Stimulated activated CD4-positive, alpha-beta T cell treated with anti-CD3 and anti-CD28 coated beads, Interleukin-15, amount 100 ng/mL, for 24 hours (primary cell): Measurements from ENCODE around the gene FARS2.

Experiments used
- DNase-seq: peaks from one replicate; pipeline ENCODE4 v3.0.0-alpha.2; 2020

The FARS2 gene

GRCh38 chr6:5707281-5708045 lies 446.1 kb downstream of the FARS2 start:
- DNase-seq, result no peak

DNA sequence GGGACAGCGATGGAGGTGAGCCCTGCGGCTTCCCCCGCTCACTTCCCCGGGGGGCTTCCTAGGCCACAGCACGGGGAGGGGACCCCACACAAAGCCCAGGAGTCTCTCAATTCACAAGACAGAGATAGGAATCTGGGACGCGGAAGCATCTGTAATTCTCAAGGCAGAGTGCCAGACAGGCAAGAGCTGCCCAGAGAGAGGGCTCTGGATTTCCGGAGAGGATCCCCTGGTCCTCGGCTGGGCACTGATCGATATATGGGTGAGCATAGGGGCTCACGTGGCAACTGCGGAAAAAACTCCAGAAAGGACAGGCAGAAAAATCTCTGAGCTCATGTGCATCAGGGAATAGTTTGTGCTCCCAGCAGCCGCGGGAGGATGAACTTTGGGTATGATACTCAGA lies 449.2 kb downstream of the FARS2 start:
- no peak for DNase-seq

GRCh38 chr6:5710936-5711335 lies 449.6 kb downstream of the FARS2 start:
- DNase-seq, result no peak

DNA sequence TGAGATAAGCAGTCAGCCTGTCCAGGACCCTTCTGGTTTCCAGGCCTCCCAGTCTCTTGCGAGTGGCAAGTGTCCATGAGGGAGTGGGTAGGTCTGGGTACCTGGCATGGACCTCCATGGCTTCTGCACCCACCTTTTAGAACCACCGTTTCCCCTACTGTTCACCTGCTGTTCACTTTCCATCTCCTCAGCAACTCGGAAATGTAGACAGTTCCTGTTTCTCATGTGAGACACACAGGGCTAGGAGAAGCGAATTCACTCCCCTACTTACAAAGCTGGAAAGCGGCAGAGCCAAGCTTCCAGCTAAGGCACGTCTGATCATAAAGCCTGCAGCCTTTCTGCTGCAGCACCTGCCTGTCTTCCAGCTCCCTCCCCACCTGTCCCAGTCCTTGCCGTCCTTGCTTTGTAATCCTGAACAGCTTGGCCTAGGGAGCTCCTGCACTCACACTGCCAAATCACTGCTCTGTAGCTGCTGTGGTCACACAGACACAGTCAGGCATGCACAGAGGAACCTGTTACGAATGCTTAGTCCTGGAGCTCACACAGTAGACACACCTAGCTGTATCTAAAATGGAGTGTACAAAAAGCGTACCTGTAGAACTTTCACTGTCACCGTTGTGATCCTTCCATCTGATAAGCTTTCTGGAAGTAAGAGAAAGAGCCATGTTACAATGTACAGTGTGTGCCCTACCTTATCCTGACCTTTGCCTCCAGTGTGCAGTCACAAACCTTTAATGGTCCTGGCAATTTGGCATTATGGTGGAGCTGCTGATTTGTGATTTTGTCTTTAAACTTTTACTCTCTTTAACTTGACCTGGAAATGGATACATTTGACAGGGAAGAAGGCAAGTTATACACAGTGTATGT lies 451.3 kb downstream of the FARS2 start:
- DNase-seq, result no peak

DNA sequence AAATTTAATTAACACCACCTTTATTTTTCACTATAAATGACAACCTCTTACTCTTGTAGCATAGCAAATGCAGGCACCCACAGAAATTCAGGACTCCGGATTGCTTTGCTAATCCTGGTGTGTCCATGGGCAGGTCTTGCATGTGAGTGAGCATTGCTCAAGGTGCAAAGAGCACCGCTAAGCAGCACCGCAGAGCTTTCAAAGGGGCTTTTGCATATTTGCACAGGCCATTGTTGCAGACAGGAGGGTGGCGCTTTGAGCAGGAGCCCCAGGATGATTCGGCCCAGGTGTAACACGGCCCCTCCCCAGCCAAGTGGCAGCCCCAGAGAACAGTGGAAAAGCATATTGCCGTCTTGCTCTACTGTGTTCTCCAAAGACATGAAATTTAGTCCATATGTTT lies 452.2 kb downstream of the FARS2 start:
- no peak for DNase-seq

DNA sequence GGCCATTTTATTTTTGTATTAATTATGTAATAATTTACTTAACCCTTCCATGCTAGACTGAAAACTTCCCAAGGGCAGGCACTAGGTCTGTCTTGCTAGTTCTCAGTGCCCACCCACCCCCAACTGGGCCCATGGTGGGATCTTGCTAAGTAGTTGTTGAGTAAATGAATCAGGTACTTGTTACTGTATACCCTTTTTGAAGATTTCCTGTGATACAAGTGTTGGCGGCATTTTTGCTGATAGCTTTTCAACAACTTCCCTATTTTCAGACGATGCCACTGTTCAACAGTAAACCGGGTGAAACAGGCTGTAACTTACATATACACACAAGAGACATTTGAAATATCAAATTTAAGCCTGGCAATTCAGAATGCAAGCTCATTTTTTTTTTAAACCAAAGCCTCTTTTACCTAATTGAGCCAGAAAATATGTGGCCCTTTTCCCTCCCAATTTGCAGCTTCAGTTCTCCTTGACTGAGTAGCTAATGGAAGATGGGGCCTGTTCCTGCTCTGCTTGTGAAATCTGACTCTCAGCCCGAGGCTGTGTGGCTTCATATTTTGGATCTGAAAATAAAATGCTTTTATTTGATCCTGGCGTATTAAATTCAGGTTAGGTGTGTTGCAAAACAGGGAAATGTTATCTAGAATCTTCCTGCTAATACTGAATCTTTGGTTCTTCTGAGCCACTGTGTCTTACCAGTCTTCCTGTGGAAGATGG lies 457.1 kb downstream of the FARS2 start:
- no peak for DNase-seq

DNA sequence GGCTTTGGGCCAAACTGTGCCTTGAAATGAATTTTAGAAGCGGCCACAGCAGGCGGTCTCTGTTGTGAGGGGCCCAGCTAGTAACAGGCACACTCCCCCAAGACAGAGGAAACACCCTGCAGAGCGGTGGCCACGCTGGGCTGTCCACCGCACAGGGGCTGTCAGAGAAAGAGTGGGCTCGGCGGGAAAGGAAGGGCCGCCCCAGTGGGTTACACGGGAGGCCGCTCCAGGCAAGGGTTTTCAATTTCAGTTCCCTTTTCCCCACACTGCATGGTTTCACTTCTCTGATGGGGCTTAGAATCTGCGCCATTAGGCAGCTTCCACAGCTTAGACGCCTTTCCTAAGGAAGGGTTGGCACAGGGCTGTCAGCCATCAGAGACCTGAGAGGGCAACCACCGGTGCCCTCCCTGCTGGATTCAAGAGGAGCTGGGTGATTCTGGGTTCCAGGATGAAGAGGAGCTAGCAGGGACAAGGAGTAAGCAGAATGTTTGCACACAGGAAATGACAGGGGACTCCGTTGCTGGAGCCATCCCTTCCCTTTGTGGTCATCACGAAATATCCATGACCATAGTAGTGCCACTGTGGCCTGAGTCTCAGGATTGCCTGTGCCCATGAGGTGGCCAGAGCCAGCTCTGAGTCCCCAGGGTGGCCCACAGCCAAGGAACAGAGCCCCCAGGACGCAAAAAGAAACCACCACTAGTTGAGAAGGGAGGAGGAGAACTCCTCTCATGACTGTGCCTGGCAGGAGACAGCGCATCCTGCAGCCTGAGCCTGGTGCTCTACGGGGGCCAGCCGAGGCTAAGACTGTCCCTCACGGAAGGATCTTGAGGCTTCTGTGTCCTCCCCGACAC lies 462.8 kb downstream of the FARS2 start:
- no peak for DNase-seq

DNA sequence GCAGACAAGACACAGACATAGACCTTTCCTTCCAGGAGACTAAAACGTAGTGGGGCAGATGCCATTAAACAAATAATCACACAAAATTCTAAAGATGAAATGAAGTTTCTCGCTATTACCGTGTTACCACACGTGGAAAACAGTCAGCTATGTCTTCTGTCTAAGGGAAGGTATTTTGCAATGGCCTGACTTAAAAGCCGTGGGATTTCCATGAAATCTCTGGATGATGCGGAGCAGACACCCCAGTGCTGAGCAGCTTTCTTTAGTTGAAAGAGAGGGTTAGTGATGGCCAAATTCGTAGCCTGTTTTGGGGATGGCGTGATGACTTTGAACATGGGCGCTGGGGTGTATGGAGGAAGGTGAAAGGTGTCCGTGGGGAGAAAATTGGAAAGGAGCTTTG lies 463.6 kb downstream of the FARS2 start:
- no peak for DNase-seq

DNA sequence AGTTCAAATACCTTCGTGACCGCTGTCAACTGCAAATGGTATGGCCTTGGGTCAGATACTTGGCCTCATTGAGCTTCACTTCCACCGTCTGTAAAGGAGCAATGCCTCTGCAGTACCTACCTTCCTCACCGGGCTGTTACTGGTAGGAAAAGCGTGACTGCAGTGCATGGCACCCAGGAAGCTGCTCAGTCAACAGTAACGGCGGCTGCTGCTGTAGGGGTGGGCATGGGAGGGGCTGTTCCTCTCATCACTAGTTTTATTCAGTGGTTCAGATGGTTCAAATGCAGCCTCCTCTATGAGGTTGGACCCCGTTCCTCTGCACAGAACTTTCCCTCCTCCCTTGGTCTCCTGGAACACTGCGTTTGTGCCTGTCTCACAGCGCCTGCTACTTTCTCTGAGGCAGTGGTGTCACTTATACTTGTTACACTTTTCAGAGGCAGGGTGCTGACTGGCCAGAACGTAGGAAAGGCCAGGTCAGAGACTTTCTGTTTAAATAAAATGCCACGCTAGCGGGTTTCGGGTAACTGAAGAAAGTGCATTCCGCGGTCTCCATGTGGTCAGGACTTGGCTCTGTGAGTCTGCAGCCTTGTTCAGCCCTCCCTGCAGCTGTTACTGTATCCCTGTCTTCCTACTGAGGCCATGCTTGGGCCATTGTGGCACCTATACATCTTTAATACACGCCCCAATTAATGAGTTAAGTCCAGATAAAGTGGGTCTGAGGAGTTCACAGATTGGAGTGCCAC lies 465.8 kb downstream of the FARS2 start:
- DNase-seq, result no peak

DNA sequence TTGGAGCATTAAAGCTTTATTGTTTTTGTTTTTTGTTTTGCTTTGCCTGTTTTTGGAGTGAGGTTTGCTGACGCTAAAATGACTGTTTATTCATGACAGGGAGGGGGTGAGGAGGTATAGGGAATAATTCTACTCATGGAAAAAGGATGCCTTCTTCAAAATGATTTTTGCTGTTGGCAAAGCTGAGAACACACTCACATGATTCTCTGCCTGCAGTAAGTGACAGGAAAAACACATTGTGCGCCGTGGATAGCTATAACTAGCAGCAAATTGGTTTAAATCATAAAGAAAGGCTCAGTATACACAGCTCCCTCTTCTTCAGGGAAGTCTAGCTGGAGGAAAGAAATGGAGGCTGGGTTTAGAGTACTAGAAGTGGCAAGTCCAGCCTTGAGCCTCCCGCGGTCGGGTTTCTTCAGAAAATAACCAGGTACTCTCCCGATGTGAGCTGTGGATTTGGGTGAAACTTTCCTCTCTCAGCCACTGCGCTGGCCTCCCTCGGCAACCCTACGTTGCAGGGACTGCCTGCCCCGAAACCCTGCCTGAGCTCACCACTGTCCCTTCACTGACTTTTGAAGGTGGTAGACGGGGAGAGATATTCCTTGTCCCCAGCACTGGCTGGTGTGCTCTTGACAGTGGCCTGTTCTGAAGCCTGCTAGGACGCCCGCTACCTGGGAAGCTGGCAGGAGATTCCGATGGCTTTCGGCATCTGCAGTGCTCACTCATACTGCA lies 467.2 kb downstream of the FARS2 start:
- no peak for DNase-seq

DNA sequence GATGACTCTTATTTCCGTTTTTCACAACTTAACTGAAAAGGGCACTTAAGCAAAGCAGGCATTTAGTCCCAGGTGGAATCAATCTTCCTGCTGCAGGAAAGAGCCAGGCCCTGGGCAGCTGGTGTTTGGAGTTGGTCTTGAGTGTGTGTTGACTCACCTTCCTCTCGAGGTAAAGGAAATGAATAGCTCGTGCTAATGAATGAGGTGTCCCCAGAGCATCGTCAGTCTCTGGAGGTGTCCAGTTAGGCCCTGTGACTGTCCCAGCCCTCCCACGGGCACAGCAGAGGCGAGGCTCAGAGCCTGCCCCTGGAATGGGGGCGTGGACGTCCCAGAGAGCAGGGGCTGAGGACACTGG lies 467.7 kb downstream of the FARS2 start:
- DNase-seq, result no peak

DNA sequence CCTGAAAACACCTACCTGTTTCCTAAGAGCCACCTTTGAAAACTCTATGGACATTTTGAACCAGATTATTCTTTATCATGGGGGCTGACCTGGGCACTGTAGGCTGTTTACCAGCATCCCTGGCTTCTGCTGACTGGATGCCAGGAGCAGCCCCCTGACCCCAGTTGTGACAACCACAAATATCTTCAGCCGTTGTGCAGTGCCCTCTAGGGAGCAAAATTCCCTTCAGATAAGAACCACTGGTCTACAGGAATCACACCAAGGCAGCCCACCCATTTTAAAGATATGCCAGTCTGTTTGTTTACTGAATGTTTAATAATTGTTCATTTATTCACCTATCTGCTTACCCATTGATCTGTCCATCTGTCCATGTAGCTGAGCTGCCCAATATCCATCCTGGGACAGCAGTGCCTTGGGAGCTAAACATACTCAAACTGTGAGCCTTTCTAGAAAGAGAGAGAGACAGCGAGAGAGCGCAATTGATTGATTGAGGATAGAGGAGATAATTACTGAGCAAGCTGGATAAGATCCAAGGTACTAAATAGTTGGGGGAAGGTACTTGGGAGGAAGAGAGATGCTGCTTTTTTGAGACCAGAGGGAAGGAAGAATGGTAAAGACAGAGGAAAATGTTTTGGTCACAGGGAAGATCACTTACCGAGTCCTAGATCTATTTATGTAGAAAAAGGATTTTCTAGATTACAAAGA lies 468.7 kb downstream of the FARS2 start:
- DNase-seq, result no peak

DNA sequence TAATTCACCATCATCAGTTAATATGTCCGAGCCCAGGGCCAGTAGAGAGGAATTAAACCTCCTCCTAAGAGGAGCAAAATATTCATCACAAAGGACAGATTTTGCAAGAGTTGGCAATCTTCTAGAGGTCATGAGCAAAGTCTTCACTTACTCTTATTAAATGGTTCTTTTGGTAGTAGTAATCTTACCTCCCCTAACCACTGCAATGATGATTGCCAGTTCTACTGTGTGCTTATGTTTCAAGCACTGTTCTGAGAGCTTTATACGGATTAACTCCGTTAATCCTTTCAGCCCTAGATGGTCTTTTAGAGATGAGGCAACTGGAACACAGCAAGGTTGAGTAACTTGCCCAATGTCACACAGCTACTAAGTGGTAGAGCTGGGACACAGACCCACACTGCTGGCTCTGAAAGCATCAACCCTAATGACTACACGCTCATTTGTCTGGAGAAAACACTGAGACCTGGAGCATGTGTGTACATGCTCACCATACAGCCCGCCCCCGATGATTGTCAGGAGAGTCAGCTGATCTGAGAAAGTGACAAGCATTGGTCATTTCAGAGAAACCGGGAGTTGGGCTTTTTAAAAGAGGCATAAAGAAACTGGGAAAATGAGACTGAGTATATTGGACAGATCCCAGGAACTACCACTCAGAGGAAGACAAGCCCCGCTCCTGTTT lies 469.4 kb downstream of the FARS2 start:
- DNase-seq, result no peak

DNA sequence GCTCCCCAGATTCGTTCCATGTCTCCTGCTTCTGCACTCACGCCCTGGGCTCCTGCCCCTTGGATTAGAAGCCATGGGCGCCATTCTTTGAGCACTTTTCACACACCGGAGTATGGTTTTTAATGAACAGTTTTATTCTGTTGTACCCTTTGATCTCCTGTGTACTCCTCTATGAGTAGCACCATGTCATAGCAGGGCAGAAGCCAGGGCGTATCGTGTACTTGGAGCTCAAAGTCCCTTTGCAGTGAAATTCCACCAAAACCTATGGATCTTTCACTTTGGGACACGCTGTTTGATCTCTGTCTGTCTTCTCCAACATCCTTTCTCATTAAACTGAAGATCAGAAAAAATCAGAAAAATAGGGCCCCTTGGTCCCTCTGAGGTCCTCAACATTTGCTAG lies 470.1 kb downstream of the FARS2 start:
- no peak for DNase-seq

DNA sequence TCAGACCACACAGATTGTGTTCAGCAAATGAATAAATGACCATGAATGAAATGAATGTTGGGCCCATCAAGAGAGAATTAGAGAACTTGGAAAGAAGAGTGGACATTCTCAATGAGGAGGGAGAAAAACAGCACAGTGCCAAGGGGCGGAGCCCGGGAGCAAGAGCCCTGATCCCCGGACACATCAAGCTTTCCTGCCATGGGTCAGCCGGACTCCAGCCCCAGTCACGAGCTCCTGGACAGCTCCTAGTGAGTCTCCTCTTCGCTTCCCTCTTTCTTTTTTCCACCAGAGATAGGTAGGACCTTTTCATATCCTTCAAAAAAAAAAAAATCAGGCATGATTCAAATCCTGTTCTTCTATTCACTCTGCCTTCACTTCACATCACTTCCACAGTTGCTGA lies 471.2 kb downstream of the FARS2 start:
- DNase-seq, result no peak

DNA sequence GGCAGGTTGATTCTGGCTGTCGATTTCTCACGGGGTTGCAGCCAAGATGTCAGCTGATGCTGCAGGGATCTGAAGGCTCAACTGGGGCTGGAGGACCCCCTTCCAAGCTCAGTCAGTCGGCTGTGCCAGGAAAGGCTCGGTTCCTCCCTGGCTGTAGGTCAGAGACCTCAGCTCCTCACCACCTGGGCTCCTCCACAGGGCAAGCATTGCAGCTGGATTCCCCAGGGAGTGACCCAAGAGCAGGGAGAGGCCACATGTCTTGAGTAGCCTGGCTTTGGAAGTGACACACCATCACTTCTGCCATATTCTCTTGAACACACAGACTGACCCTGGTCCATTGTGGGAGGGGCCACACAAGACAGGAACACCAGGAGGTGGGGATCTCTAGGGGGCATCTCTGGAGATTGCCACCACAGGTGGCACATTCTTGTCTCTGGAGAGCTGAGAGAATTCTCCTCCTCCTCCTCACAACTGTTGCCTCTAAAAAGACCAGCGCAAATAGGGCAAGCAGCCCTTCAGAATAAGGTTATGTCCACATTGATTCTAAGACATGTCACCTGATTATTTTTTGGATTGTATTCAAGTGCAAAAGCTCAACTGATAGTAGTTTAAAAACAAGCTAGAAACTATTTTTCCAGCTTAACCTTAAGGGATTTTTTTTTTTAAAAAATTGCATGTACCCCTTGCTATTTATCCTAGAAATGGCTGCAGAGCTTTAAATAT lies 474.9 kb downstream of the FARS2 start:
- no peak for DNase-seq

GRCh38 chr6:5737460-5737859 lies 476.1 kb downstream of the FARS2 start:
- no peak for DNase-seq

- DNase-seq, result no peak
Observed at GRCh38 chr6:5738211-5738610, 476.9 kb downstream of the FARS2 start.

GRCh38 chr6:5744497-5744896 lies 483.2 kb downstream of the FARS2 start:
- no peak for DNase-seq
